Naive B cell (primary cell): ENCODE data around the gene TRIO. TPM values are rescaled to one million over a fixed set of nuclear protein-coding genes. Genes with fewer than 3 reads are reported as not detected.

Experiments
- ATAC-seq, 2 donors: fragments of 150-1000 bp; cut with Tn5 transposase; 2 replicates each; pipeline ENCODE4 v1.10.0; 2021; ENCODE audit warnings: low read depth in 2 of 2, mild to moderate bottlenecking in 2 of 2, moderate library complexity in 2 of 2
- DNase-seq: peaks from one replicate; pipeline ENCODE4 v3.0.0; 2022
- H3K27ac Mint-ChIP-seq, 6 donors: one replicate each; pipeline ENCODE4 v1.8.0; 2020 to 2022; ENCODE audit warnings: mild to moderate bottlenecking in 6 of 6, mixed read lengths in 6 of 6, moderate library complexity in 5 of 6, inconsistent platforms in 2 of 6
- H3K27me3 Mint-ChIP-seq, 3 donors: one replicate each; pipeline ENCODE4 v1.8.0; 2021 to 2022; ENCODE audit warnings: mixed read lengths in 3 of 3, mild to moderate bottlenecking in 1 of 3
- H3K36me3 Mint-ChIP-seq, 2 donors: one replicate each; pipeline ENCODE4 v1.8.0; 2020 to 2022; ENCODE audit warnings: mixed read lengths in 2 of 2, inconsistent platforms in 1 of 2, mild to moderate bottlenecking in 1 of 2
- H3K4me1 Mint-ChIP-seq, 3 donors: one replicate each; pipeline ENCODE4 v1.8.0; 2020 to 2022; ENCODE audit warnings: mixed read lengths in 3 of 3, inconsistent platforms in 1 of 3, mild to moderate bottlenecking in 1 of 3, moderate library complexity in 1 of 3
- H3K4me3 Mint-ChIP-seq, 8 donors: one replicate each; pipeline ENCODE4 v1.8.0; 2020 to 2022; ENCODE audit warnings: mild to moderate bottlenecking in 8 of 8, mixed read lengths in 8 of 8, moderate library complexity in 8 of 8, inconsistent platforms in 2 of 8
- H3K9me3 Mint-ChIP-seq, 7 donors: one replicate each; pipeline ENCODE4 v1.8.0; 2020 to 2022; ENCODE audit warnings: mixed read lengths in 7 of 7, mild to moderate bottlenecking in 5 of 7, inconsistent platforms in 2 of 7, moderate library complexity in 1 of 7
- polyA plus RNA-seq, 6 donors: library from polyadenylated mRNA; unstranded; fragments of 300-500 nt; fragmentation: Illumina TruSeq; gene quantifications; one replicate each; pipeline ENCODE4 v1.2.3, GENCODE V29; 2021; ENCODE audit warnings: low read depth in 6 of 6

Gene TRIO
- polyA plus RNA-seq, 6 donors from 2014 or later, result 7.3 to 16.4 (median 11.1) TPM

- H3K4me1 Mint-ChIP-seq, result peaks cover 11 to 12% (median 12%) of the 10 kb centered on the region in 3 donors
- DNase-seq (no peak), ATAC-seq (no peak)
- peak overlapping the region in 2 of 6 donors; percentile 1 to 26 for H3K27ac Mint-ChIP-seq
- H3K27me3 Mint-ChIP-seq, result no peaks in the 10 kb centered on the region
- peaks cover 0 to 5% (median 2%) of the 10 kb centered on the region in 7 donors for H3K9me3 Mint-ChIP-seq
- no peak overlapping the region for H3K4me3 Mint-ChIP-seq
- peaks cover 36 to 53% of the 10 kb centered on the region in 2 donors for H3K36me3 Mint-ChIP-seq
These were observed 179.5 kb downstream of the TRIO start for GRCh38 chr5:14322437-14323187.

GRCh38 chr5:14323466-14323865 is 180.3 kb downstream of the TRIO start:
- Mint-ChIP-seq H3K27me3 (no peaks in the 10 kb centered on the region), H3K9me3 (peaks cover 0 to 5% (median 2%) of the 10 kb centered on the region in 7 donors), H3K4me1 (peaks cover 14 to 15% (median 14%) of the 10 kb centered on the region in 3 donors), H3K4me3 (no peak overlapping the region), H3K27ac (peak overlapping the region in 3 of 6 donors; percentile 2 to 39 (median 6)), H3K36me3 (peaks cover 36 to 50% of the 10 kb centered on the region in 2 donors)
- no peak for DNase-seq
- no peak for ATAC-seq

- Mint-ChIP-seq H3K27me3 (no peaks in the 10 kb centered on the region), H3K4me1 (peaks cover 27 to 33% (median 31%) of the 10 kb centered on the region in 3 donors), H3K9me3 (peaks cover 0 to 5% (median 2%) of the 10 kb centered on the region in 7 donors), H3K27ac (peak overlapping the region in 2 of 6 donors; percentile 23 to 67), H3K36me3 (peaks cover 24 to 32% of the 10 kb centered on the region in 2 donors), H3K4me3 (no peak overlapping the region)
- ATAC-seq (no peak), DNase-seq (no peak)
These were observed 182.2 kb downstream of the TRIO start for GRCh38 chr5:14325369-14325768.

GRCh38 chr5:14326035-14326903 is 183.1 kb downstream of the TRIO start:
- peaks cover 36 to 42% (median 36%) of the 10 kb centered on the region in 3 donors for H3K4me1 Mint-ChIP-seq
- H3K4me3 Mint-ChIP-seq, result no peak overlapping the region
- no peak for DNase-seq
- peaks cover 0 to 4% (median 0%) of the 10 kb centered on the region in 7 donors for H3K9me3 Mint-ChIP-seq
- ATAC-seq, result peak in 1 of 2 donors; percentile 60
- no peaks in the 10 kb centered on the region for H3K27me3 Mint-ChIP-seq
- H3K27ac Mint-ChIP-seq, result peak overlapping the region in 2 of 6 donors; percentile 3 to 76
- peaks cover 14 to 23% of the 10 kb centered on the region in 2 donors for H3K36me3 Mint-ChIP-seq

- Mint-ChIP-seq H3K36me3 (peaks cover 6 to 12% of the 10 kb centered on the region in 2 donors), H3K9me3 (no peaks in the 10 kb centered on the region), H3K4me3 (no peak overlapping the region), H3K27ac (no peak overlapping the region), H3K27me3 (no peaks in the 10 kb centered on the region), H3K4me1 (peaks cover 45 to 52% (median 46%) of the 10 kb centered on the region in 3 donors)
- DNase-seq (no peak), ATAC-seq (no peak)
These were observed 184.5 kb downstream of the TRIO start for GRCh38 chr5:14327624-14328023.

- peak overlapping the region in 1 of 6 donors; percentile 38 for H3K27ac Mint-ChIP-seq
- ATAC-seq (no peak), DNase-seq (no peak)
- peaks cover 6 to 7% of the 10 kb centered on the region in 2 donors for H3K36me3 Mint-ChIP-seq
- H3K27me3 Mint-ChIP-seq, result no peaks in the 10 kb centered on the region
- peaks cover 45 to 57% (median 50%) of the 10 kb centered on the region in 3 donors for H3K4me1 Mint-ChIP-seq
- H3K9me3 Mint-ChIP-seq, result no peaks in the 10 kb centered on the region
- no peak overlapping the region for H3K4me3 Mint-ChIP-seq
These were observed 185.0 kb downstream of the TRIO start for GRCh38 chr5:14328144-14328543.

- Mint-ChIP-seq H3K4me3 (peak overlapping the region in 6 of 8 donors; percentile 20 to 63 (median 58)), H3K27me3 (no peaks in the 10 kb centered on the region), H3K9me3 (no peaks in the 10 kb centered on the region), H3K4me1 (peaks cover 49 to 68% (median 60%) of the 10 kb centered on the region in 3 donors), H3K36me3 (peaks cover 2 to 3% of the 10 kb centered on the region in 2 donors), H3K27ac (peak overlapping the region in 3 of 6 donors; percentile 9 to 88 (median 61))
- DNase-seq (no peak), ATAC-seq (no peak)
These were observed 187.1 kb downstream of the TRIO start for GRCh38 chr5:14330291-14330690.

GRCh38 chr5:14330729-14331385 is 187.7 kb downstream of the TRIO start:
- ATAC-seq (no peak), DNase-seq (no peak)
- H3K4me1 Mint-ChIP-seq, result peaks cover 47 to 65% (median 60%) of the 10 kb centered on the region in 3 donors
- no peaks in the 10 kb centered on the region for H3K27me3 Mint-ChIP-seq
- H3K27ac Mint-ChIP-seq, result peak overlapping the region; percentile 9 to 93 (median 74)
- H3K9me3 Mint-ChIP-seq, result no peaks in the 10 kb centered on the region
- H3K4me3 Mint-ChIP-seq, result peak overlapping the region; percentile 21 to 87 (median 79)
- H3K36me3 Mint-ChIP-seq, result no peaks in the 10 kb centered on the region

- ATAC-seq, result peak; percentile 89 to 93
- Mint-ChIP-seq H3K27ac (peak overlapping the region in 5 of 6 donors; percentile 9 to 93 (median 82)), H3K4me1 (peaks cover 45 to 62% (median 56%) of the 10 kb centered on the region in 3 donors), H3K4me3 (peak overlapping the region; percentile 21 to 87 (median 80)), H3K36me3 (no peaks in the 10 kb centered on the region), H3K9me3 (no peaks in the 10 kb centered on the region), H3K27me3 (no peaks in the 10 kb centered on the region)
- peak; percentile 66 for DNase-seq
These were observed 188.2 kb downstream of the TRIO start for GRCh38 chr5:14331386-14331781.

- no peaks in the 10 kb centered on the region for H3K9me3 Mint-ChIP-seq
- ATAC-seq (no peak), DNase-seq (no peak)
- peak overlapping the region in 2 of 6 donors; percentile 82 to 85 for H3K27ac Mint-ChIP-seq
- H3K4me1 Mint-ChIP-seq, result peaks cover 44 to 64% (median 54%) of the 10 kb centered on the region in 3 donors
- no peaks in the 10 kb centered on the region for H3K27me3 Mint-ChIP-seq
- peak overlapping the region in 6 of 8 donors; percentile 22 to 87 (median 80) for H3K4me3 Mint-ChIP-seq
- no peaks in the 10 kb centered on the region for H3K36me3 Mint-ChIP-seq
These were observed 189.0 kb downstream of the TRIO start for GRCh38 chr5:14332038-14332631.

- Mint-ChIP-seq H3K27me3 (no peaks in the 10 kb centered on the region), H3K9me3 (no peaks in the 10 kb centered on the region), H3K4me1 (peaks cover 44 to 64% (median 54%) of the 10 kb centered on the region in 3 donors), H3K27ac (no peak overlapping the region), H3K4me3 (peak overlapping the region in 3 of 8 donors; percentile 36 to 53 (median 41)), H3K36me3 (no peaks in the 10 kb centered on the region)
- ATAC-seq, result no peak
- no peak for DNase-seq
These were observed 189.6 kb downstream of the TRIO start for GRCh38 chr5:14332746-14333145.

- Mint-ChIP-seq H3K36me3 (peaks cover 0 to 10% of the 10 kb centered on the region in 2 donors), H3K27ac (peak overlapping the region in 1 of 6 donors; percentile 76), H3K4me1 (peaks cover 37 to 53% (median 42%) of the 10 kb centered on the region in 3 donors), H3K9me3 (no peaks in the 10 kb centered on the region), H3K27me3 (no peaks in the 10 kb centered on the region), H3K4me3 (no peak overlapping the region)
- no peak for ATAC-seq
- no peak for DNase-seq
These were observed 194.5 kb downstream of the TRIO start for GRCh38 chr5:14337593-14337992.
